Measurements from ENCODE around the gene RAP1A.
"Not testable (repeated sequence)": the region's sequence is repeated elsewhere in the genome, so short reads cannot be mapped to it uniquely, and the experiment has no call there.

The RAP1A gene

GRCh38 chr1:111630567-111630966 lies 11.0 kb downstream of the RAP1A start:
- no peak for DNase-seq (ENCODE audit: low spot score)

GRCh38 chr1:111631502-111631901 lies 11.9 kb downstream of the RAP1A start:
- no peak for DNase-seq (ENCODE audit: low spot score)

GRCh38 chr1:111632771-111633170 lies 13.2 kb downstream of the RAP1A start:
- not testable (repeated sequence) for DNase-seq (ENCODE audit: low spot score)

- DNase-seq (ENCODE audit: low spot score), result no peak
Observed at GRCh38 chr1:111633736-111634247, 14.2 kb downstream of the RAP1A start.

- no peak for DNase-seq (ENCODE audit: low spot score)
Observed at GRCh38 chr1:111635324-111636009, 15.9 kb downstream of the RAP1A start.

- no peak for DNase-seq (ENCODE audit: low spot score)
Observed at GRCh38 chr1:111638320-111638719, 18.7 kb downstream of the RAP1A start.

- DNase-seq (ENCODE audit: low spot score), result no peak
Observed at GRCh38 chr1:111639602-111640198, 20.1 kb downstream of the RAP1A start.

GRCh38 chr1:111643097-111643496 lies 23.5 kb downstream of the RAP1A start:
- no peak for DNase-seq (ENCODE audit: low spot score)

GRCh38 chr1:111643696-111644095 lies 24.1 kb downstream of the RAP1A start:
- DNase-seq (ENCODE audit: low spot score), result no peak

- DNase-seq (ENCODE audit: low spot score), result no peak
Observed at GRCh38 chr1:111644506-111644905, 24.9 kb downstream of the RAP1A start.

- no peak for DNase-seq (ENCODE audit: low spot score)
Observed at GRCh38 chr1:111647736-111648135, 28.1 kb downstream of the RAP1A start.

GRCh38 chr1:111648806-111649205 lies 29.2 kb downstream of the RAP1A start:
- DNase-seq (ENCODE audit: low spot score), result peak; percentile 40

GRCh38 chr1:111649227-111649626 lies 29.6 kb downstream of the RAP1A start:
- DNase-seq (ENCODE audit: low spot score), result no peak

GRCh38 chr1:111649648-111650047 lies 30.1 kb downstream of the RAP1A start:
- no peak for DNase-seq (ENCODE audit: low spot score)

- no peak for DNase-seq (ENCODE audit: low spot score)
Observed at GRCh38 chr1:111653709-111654108, 34.1 kb downstream of the RAP1A start.

GRCh38 chr1:111654839-111655238 lies 35.2 kb downstream of the RAP1A start:
- no peak for DNase-seq (ENCODE audit: low spot score)

GRCh38 chr1:111656086-111657017 lies 36.8 kb downstream of the RAP1A start:
- DNase-seq (ENCODE audit: low spot score), result peak; percentile 72

GRCh38 chr1:111658622-111659021 lies 39.0 kb downstream of the RAP1A start:
- no peak for DNase-seq (ENCODE audit: low spot score)

GRCh38 chr1:111660204-111661150 lies 40.9 kb downstream of the RAP1A start:
- peak; percentile 65 for DNase-seq (ENCODE audit: low spot score)

GRCh38 chr1:111664652-111665051 lies 45.1 kb downstream of the RAP1A start:
- DNase-seq (ENCODE audit: low spot score), result no peak

- no peak for DNase-seq (ENCODE audit: low spot score)
Observed at GRCh38 chr1:111665497-111665896, 45.9 kb downstream of the RAP1A start.

Measured in hematopoietic multipotent progenitor cell treated with erythropoietin and hydrocortisone succinate and interleukin-3 and kit ligand, for 15 days (in vitro differentiated cells).